HG03521 (cell line): ENCODE data around the gene TRIM47.

Source experiments
- ATAC-seq: cut with Tn5 transposase; IDR thresholded peaks from one replicate; pipeline ENCODE4 v1.9.1; 2021; ENCODE audit warnings: mild to moderate bottlenecking, moderate library complexity; ENCODE audit not compliant: unreplicated experiment

Gene TRIM47

GRCh38 chr17:75848523-75849278 is 29.7 kb downstream of the TRIM47 start:
- ATAC-seq = no peak

GRCh38 chr17:75847614-75848522 is 30.5 kb downstream of the TRIM47 start:
- ATAC-seq = no peak

DNA sequence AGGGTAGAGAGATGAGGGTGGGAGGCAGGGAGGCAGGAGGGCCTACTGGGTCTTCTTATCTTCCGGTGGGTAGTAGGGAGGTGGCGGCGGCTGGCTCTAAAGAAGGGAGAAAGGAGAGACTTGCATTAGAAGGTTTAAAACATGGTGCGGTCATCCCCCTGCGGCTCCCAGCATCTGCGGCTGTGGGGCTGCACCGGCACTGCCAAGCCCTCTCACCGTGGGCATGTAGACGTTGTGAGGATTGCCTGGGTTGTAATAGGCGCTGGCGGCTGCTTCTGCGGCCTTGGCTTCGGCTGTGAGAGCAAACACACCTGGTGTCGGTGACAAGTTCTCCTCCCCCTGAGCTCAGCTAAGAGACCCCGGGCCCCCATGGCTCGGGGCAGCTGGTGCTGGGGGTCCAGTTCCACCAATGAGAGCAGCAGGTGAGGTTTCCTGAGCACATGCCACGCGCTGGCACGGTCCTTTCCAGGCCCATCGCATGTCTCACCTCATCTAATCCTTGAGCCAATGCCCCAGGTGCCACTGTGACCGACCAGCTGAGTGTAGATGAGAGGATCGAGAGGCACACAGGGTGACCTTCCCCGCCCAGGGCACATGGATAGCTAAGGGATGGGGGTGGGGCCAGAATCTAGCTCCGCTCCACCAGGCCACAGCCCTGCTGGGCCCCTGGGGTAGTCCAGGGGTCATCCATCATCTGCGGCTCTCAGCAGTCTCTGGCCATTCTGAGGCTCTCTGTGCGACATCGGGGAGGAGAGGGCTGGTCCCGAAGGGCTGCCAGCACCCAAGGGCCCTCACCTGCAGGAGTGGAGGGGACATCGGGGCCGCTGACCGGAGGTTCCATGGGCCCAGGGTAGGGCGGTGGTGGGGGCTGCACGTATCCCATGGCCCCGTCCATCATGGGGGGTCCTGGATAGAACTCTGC is 31.4 kb downstream of the TRIM47 start:
- ATAC-seq = no peak

- ATAC-seq = no peak
These were observed 32.3 kb downstream of the TRIM47 start for GRCh38 chr17:75845933-75846691.

- ATAC-seq = peak; percentile 72
These were observed 33.2 kb downstream of the TRIM47 start for GRCh38 chr17:75845058-75845711.

DNA sequence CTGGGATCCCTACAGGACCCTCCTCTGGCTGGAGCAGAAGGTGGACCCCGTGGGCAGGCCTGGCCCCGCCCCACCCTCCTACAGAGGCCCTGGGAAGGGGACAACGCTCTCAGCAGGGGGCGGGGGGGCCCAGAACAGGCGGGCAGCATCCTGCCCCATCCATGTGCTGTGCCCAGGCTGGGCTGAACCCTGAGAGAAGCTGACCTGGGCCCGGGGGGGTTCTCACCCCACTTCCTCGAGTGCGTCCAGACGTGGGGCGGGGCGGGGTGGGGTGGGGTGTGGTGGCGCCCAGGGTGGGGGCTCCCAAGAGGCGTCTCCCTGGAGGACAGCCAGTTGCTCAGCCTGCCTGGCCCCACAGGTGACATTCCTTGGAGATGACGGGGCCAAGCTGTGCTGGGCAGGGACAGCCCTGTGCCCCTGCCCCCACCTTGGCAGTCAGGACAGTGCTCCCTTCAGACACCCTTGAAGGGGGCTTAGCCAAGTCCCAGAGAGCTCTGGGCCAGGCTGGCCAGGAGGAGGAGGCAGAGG is 33.8 kb downstream of the TRIM47 start:
- ATAC-seq = no peak

GRCh38 chr17:75843577-75844529 is 34.5 kb downstream of the TRIM47 start, which contains the start of gene UNC13D:
Gene UNC13D (minus strand): TSS chr17:75844404. CDS start chr17:75844337, 67 bp downstream.
- ATAC-seq = no peak

DNA sequence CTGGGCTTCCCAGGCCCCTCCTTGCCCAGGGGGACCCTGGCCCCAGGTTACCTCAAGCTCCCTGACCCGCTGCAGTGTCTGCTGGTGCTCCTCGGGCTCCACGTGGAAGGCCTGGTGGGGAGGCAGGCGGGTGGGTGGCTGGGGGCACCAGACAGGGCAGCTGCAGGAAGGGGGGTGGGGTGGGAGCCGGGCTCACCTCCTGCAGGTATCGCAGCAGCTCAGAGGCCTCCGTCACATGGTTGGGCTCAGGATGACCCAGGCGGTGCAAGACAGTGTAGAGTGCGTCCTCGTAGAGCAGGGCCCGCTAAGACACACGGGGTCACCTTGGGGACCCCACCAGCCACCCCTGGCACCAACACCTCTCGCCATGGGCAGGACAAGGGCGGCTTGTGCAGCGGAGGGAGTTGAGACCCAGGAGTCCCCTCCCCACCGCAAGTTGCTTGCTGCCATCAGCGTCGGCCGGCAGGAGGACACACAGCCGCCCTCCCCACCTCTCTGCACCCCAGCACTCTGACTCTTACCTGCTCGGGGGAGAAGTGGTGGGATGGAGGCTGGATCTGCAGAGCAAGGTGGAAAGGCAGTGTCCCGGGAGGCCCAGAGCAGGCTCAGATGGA is 35.3 kb downstream of the TRIM47 start:
- no peak for ATAC-seq

DNA sequence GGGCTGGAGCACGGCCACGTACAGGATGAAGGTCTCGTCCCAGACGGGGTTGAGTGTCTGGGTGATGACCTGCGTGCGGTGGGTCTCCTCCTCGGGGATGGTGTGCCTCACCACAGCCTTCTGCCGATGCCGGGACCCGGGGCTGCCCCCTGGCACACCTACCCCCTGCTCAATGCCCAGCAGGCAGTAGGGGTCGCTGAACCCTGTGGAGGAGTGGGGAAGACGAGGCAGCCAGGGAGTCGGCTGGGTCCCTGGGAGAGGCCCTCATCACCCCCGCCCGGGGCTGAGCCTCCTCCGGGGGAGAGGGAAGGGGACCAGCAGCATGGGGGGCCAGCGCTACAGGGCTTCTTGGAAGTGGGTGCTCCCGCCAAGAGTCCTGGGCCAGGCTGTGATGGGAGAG is 36.0 kb downstream of the TRIM47 start:
- ATAC-seq = no peak

- ATAC-seq = no peak
These were observed 37.6 kb downstream of the TRIM47 start for GRCh38 chr17:75840799-75841164.

DNA sequence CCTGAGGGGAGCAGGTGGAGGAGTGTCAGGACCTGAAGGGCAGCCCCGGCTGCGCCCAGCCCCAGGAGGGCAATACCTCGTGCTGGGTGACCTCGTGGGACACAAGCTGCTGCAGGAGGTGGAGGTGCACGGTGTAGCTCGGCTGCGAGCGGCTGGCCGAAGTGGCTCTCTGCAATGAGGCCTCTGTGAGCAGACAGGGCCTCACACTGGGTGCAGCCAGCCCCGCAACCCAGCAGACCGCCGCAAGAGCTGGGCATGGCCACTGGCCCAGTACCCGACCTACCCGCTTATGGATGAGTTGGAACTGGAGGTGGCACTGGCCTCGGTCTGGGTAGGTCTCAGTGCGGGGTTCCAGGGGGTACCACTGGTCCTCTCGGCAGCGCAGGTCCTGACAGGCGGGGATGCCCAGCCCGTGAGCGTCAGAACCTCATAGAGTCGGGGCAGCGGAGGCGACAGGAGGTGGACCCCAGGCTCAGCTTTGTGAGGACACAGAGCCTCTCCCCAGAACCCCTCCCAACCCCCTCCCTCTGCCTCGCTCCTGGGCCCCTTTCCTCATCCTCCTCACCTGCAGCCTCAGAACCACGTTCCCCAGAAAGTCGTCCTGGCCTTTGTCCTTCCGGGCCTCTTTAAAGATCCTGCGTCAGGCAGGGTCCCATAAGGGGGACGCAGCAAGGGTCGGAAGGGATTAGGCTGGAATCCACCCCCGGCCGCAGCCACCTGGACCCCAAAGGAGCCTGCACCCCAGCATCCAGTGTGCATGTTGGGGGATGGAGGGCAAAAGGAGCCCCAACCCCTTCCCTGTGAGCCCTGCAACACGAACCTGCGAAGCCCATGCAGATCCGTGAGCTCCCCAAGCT is 38.2 kb downstream of the TRIM47 start:
- no peak for ATAC-seq

- ATAC-seq = no peak
These were observed 40.0 kb downstream of the TRIM47 start for GRCh38 chr17:75838410-75838809.

- no peak for ATAC-seq
These were observed 40.5 kb downstream of the TRIM47 start for GRCh38 chr17:75837899-75838298.

- no peak for ATAC-seq
These were observed 41.8 kb downstream of the TRIM47 start for GRCh38 chr17:75836605-75837004.

- ATAC-seq = no peak
These were observed 42.8 kb downstream of the TRIM47 start for GRCh38 chr17:75835654-75835987.

DNA sequence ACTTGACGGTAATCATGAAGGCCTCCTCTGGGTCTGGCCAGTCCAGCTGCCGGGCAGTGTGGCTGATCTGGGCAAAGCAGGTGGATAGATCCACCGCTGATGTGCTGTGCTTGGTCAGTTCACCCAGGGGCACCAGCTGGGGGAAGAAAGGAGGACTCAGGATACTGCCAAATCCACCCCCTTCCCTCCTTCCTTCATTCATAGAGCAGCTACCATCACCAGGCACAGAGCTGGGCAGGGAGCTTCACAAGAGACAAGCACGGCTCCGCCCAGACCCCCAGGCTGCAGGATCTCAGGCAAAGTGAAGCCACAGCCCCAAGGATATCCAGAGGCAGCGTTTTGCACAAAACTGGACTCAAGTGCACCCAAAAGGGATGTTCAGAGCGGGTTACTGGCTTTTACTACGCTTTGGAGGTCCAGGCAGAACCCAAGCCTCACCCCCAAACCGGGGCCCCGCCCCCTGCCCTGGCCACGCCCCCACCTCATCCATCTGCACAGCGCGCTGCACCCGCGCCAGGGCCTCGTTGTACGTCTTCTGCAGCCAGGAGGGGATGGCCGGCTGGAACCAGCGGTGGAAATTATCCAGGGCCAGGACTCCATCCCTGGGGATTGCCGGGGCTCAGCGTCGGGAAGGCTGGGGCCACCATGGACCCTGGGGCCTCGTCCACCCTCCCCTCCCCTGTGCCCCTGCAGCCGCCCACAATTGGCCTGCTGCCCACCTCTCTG is 43.3 kb downstream of the TRIM47 start:
- ATAC-seq = no peak
